Inflammatory macrophage (primary cell): ENCODE measurements around the gene ELL2.

Experiments
- DNase-seq, 2 donors: peaks; one replicate each; pipeline ENCODE4 v3.0.0-alpha.2; 2020 to 2022
- total RNA-seq, 18 experiments: gene quantifications; one replicate each; lab custom pipeline; 2026; ENCODE audit warnings: mixed read lengths in 6 of 18, inconsistent platforms in 2 of 18; lab: John Stamatoyannopoulos, UW

ELL2 gene
- 44.6 to 182 (median 70.5) reads per million in 18 experiments for total RNA-seq

DNA sequence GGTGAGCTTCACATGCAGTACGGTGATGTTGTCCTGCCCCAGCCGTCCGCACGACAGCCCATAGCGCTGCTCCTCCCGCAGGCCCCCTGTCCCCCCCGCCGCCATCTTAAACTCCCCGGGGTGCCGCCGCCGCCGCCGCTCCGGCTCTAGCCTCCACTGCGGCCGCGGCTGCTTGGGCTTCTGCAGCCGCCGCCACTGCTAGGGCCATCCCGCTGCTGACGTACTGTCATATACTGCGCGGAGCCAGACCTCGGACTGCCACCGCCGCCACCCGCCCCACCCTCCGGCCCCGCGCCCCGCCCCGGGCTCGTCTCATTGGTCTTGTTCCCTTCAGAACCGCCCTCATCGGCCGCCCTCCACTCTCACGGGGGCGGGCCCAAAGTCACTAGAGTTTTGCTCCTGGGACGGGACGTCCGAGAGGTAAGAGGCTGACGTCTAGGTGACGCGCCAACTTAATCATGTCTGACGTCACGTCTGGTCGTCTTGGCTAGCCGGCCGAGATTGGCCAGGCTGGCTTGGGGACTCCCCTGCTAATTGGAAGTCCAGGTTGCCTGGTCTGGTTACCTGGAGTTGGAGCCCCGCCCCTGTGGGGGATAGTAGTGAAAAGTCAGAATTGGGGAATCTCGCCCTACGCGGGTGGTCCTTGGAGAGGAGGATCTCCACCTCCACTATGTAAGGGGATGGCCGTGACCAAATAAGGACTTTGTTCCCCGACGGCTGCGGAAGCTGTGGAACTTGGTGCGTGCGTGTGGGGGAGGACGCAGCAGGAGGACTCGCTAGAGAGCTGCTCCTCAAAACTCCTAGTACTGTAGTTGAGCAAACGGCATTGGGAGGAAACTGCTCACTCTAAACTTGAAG lies at the start of gene ELL2:
Gene ELL2, minus strand, starts transcription at position 235 of the 858 bp plus-strand sequence. Its CDS starts 130 bp downstream, at position 105.
- peak; percentile 100 for DNase-seq

DNA sequence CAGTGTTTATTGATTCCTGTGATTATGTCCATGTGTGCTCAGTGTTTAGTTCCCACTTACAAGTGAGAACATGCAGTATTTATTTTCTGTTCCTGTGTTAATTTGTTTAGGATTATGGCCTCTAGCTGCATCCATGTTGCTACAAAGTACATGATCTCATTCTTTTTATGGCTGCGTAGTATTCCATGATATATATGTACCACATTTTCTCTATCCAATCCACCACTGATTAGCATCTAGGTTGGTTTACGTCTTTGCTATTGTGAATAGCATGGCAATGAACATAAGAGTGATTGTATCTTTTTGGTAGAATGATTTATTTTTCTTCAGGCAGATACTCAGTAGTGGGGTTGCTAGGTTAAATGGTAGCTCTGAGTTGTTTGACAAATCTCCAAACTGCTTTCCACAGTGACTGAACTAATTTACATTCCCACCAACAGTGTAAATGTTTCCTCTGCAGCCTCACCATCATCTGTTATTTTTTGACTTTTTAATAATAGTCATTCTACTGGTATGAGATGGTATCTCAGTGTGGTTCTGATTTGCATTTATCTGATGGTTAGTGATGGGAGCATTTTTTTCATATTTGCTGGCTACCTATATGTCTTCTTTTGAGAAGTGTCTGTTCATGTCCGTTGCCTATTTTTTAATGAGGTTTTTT lies 47.5 kb upstream of the ELL2 start:
- DNase-seq = no peak

DNA sequence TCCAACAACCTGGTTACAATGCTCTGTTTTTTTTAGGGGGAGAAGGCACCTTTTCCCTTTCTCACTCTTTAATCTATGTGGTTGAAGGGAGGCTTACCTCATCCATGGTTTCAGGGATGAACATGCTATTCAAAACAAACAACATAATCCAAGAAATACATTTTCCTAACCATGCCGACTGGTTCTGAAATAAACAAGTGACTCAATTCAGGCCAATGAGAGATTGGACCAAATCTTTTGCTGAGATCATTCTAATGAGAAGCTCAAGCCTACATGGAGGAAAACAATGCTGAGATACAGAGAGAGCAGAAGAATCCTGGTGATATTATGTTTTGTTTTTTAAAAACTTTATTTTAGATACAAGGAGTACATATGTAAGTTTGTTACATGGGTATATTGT lies 46.8 kb upstream of the ELL2 start:
- no peak for DNase-seq

DNA sequence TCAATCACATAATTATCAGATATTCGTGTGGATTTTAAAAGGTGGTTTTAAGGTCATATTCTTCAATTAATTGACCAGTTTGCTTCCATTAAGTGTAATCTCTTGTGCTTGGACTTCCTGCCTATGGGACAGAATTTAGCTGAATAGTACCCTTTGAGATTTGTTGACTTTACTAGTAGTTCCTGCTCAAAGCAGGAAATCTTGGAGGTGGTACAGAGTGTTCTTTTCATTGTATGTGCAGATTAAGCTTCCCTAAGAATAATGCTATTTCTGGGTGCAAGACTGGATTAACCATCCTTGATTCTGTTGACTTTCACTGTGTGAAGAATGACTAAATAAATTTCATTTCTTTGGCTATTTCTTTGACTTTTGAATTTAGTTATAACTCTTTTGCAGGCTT lies 45.4 kb upstream of the ELL2 start:
- DNase-seq = no peak

DNA sequence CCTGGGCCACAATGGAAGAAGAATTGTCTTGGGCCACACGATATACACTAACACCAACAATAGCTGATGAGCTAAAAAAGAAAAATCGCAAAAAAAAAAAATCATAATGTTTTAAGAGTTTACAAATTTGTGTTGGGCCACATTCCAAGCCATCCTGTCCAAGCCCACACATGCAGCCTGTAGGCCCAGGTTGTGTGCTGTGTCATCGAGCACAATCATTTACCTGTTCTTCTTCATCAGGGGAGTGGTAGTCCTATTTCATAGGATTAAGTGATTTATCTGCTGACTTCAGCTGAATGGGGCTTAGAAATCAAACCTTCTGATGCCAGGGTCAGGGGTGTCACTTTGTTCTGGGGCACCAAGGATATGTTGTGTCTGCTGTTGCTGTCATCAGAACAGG lies 44.6 kb upstream of the ELL2 start:
- DNase-seq = no peak

DNA sequence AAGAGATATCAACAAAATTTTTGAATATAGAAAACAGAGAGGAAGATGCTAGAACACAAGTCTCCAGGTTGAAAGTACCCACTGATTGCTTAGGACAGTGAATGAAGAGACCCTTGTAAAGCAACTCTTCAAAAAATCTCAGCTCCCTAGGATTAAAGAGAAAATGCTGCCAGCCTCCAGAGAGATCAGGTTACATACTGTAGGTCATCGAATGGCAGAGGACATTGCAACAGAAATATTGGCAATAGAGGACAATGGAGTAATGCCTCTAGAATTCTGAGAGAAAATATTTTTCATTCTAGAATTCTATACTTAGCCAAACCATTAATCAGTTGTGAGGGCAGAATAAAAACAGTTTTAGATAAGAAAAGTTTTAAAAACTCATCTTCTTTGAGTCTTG lies 43.1 kb upstream of the ELL2 start:
- no peak for DNase-seq

DNA sequence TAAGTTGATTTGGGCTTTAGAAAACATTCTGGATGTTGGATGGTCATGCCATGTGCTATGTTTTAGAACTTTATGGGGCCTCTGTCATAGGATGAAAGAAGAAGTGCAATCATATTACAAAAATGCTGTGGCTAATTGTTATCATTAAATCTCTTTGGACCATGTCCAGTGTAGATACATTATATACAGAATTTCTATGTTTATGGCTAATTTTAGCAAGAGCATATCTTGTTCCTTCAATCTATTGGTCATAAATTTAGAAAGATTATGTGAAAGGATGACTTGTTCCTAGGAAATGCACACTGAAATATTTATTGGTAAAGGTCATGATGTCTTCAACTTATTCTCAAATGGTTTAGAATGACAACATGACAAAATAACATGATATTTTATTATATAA lies 42.4 kb upstream of the ELL2 start:
- DNase-seq = no peak

DNA sequence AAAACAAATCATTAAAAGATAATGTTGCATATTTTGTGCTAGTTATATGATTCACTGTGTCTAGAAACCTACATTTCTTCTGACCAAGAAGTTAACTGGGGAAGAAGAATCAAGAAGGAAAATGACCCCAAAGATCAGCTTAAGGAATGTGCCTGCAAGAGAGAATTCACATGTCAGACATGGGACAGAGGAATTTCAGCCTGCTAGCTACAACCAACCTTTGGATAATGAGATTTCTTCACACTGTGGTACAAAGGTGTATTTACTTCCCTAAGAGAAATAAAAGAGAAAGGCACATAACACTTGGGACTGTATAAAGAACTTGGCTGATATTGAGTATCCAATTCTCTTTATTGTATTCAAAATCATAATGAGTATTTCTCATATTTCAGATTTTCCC lies 39.6 kb upstream of the ELL2 start:
- no peak for DNase-seq

DNA sequence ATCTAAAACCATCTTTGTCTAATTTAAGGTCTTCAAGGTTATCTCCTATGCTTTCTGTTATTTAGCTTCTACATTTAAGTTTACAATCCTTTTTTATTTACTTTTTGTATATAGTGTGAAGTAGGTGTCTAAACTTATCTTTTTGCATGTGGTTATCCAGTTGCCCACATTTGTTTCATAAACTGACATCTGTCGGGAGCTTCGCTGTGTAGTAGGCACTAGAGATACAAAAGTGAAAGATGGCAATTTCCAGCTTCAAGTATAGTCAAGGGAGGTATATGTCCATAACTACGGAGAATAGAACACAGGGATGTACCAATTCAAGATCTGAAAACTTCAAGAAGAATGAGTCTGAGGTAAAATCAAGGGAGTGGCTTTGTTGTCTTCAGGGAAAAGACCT lies 38.7 kb upstream of the ELL2 start:
- DNase-seq = no peak

DNA sequence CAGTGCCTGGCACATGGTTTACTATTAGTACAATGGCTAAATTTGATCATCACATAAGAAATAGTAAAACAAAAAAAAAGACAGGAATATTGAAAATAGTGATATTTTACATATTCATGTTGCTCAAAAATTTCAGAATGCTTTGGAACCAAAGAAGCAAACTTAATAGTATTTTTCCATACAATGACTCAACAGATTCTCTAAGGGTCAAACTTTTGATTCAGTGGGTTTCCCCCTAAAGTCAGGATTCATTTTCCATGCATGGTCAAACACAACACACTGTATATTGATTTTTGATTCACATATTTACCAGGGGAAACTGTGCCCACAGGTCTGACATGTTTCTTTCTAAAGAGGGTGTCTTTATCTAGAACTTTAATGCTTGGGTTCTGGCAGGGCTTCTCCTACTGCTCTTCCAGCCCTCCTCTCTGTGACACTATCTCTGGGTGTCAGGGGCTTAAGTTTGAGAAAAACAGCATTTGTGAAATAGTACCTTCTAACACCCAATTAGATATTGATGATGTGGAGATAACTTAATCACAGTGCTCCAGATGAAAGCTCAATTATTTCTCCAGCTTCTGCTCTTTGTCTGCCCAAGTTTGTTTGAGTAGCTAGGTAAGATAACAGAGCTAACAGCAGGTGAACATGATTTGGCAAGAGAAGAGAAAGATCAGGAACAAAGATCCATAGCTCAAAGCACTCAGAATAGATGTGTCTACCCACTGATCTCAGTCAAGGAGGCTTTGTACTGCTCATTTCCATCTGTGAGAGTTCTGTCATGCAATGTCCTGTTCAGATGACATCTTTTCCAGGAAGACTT lies 35.5 kb upstream of the ELL2 start:
- no peak for DNase-seq

DNA sequence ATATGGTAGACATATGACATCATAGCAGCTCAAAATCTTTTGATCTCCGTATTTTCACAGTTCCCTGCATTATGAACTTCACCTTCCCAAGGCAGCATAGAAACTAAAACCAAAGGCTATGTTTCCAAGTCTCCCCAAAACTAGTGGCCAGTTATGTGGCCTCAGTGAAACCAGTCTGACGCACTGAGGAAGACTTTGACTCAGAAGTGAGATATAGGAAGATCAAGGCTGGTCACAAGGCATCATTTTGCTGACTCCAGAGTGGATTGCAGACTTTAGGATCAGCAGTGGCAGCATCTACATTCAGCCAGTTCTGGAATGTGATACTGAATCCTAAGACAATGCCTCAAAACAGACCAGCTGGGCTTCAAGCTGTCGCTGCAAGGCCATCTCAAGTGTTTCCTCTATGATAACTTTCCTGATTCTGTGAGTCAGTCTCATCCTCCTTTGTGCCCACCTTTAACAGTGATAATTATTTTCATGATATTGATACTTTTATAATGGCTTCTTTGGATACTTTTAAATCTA lies 34.4 kb upstream of the ELL2 start:
- DNase-seq = no peak

DNA sequence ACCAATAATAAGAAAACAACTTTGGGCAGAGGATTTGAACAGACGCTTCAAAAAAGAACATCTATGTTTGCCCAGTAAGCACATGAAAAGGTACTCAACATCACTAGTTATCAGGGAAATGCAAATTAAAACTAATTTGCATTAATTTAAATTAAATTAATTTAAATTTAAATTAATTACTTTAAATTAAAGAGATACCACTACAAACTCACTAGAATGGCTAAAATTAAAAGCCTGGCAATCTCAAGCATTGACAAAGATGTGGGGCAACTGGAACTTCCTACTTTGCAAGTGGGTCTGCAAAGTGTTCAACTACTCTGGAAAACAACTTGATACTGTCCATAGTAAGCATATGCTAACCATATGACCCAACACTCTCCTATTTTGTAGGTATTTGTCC lies 32.1 kb upstream of the ELL2 start:
- no peak for DNase-seq

DNA sequence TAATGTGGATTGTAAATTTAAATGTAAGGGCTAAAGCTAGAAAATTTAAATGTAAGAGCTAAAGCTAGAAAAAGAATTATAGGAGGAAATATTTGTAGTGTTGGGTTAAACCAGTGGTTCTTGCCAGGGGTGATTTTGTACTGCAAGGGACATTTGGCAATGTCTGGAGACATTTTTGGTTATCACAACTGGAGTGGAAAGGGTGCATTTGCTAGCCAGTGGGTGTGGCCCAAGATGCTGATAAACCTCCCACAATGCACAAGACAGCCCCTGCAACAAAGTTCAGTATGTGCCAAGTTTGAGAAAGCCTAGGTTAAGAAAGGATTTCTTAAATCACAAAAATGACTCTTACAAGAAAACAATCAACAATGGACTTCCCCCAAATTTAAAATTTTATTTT lies 31.6 kb upstream of the ELL2 start:
- DNase-seq = no peak

DNA sequence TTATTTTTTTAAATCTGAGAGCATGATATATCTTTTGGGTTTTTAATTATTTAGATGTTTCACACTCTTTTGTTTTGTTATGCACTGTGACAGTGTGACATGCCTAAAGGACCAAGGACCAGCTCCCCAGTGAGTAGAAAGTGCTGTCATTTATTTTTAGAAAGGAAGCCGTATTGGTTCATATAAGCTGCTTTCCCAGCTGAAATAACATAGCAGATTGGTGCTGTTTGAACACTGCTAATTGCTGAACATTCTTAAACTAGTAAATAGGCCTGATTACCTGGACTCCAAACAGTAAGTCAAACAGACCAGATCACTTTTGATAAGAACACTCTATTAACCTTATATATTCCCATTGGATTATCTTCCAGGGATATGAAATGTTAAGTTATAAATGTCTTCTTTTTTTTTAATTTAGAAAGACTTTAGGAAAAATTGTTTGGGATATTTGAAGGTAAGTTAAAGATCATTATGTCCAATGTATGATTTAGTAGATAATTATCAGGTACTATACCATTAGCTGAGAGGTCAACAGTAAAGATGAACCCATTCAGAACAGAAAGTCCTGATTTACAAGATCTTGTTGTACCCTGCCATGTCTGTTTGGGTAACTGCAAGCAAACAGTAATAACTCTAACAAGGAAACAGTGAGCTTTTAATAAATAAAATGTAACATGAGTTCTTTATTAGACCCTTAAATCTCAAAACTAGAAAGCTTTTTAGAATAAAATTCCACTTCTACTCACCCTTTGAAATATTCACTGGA lies 27.8 kb upstream of the ELL2 start:
- DNase-seq = no peak

DNA sequence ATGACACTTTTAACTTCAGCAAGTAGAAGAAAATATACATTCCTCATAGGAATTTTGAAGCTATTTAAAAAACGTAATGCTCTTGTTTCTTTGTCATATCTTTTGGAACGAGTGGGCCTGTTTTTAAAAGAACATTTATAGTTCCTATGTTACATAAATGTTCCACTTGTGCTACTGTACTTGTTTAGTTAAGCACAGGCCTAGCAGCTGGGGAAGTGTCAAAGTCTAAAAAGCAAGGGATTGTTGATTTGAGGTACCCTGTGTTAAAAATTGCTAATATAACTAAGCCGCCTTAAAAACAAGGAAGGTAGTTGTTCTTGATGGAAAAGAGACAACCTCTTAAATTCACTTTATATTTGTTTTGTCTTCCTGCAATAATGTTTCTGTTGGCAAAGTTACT lies 27.2 kb upstream of the ELL2 start:
- DNase-seq = no peak

DNA sequence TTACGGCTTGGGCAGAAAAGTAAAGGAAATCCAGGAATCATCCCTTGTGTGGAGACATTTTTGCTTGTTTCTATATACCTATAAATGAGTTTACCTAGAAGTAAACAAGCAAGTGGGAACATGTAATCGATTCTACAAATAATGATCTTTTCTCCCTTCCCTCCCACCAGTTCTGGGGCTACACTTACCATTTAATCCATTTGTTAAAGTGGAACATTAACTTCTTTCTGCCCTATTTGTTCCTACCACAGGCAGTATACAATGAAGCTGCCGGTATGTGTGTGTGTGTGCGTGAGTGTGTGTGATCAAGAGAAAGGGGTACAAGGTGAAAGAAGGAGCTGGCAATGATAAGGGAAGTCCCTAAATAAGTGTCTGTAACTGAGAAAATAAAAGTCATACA lies 26.4 kb upstream of the ELL2 start:
- no peak for DNase-seq

DNA sequence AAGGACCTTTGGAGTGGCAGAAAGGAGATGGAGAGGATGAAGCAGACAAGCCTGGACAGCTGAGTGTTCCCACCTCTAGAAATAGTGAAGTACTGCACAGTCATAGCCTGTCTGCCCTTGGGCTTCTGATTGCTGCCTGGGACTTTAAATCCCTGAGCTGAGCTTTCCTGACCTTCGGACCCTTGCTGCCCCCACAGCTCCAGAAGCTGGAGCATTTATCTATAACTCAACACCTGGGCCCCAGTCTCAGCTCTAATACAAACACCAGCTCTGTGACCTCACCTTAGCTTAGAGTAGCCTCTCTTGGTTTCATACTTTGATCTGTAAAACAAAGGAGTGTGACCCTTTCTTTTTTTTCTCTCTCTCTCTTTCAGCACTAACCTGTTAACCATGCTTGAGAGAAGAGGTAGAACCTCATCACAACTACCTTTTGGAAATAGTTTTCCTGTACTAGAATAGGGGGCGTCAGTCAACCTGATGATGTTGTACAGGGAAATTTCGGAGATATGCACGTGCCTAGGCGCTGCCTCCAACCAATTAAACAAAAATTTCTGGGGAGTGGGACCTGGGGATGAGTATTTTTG lies 25.4 kb upstream of the ELL2 start:
- DNase-seq = no peak

DNA sequence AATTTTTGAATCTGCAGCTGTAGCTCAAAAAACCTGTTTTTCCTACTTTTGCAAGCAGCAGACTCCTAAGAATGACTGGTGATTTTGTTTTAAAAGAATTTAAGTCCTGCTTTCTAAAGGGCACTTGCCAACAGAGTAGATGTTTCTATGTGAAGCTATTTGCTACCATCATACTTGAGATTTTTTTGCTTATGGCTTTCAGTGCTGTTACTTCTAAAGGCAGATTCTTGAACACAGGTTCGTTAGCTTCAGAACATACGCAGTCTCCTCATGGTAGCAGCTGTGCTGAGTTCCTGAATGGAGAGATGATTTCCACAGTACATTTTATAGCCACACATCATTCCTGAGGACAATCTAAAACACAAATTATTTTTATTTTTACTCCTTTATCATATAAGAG lies 24.4 kb upstream of the ELL2 start:
- no peak for DNase-seq

DNA sequence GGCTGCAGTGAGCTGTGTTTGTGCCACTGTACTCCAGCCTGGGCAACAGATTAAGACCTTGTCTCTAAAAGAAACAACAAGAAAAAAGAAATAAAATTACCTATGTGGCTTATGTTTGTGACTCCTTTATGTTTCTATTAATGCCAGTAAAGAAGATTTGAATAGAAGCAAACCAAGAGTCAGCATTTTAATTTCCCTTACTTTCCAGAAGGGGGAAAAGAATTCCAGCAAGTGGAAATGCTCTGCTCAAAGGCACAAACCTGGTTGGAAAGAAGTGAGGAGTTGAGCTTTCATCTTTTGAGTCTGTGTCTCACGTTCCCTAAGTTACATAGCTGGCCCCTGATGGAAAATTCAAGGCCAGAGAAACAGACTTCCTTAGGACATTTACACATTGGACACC lies 23.6 kb upstream of the ELL2 start:
- no peak for DNase-seq

DNA sequence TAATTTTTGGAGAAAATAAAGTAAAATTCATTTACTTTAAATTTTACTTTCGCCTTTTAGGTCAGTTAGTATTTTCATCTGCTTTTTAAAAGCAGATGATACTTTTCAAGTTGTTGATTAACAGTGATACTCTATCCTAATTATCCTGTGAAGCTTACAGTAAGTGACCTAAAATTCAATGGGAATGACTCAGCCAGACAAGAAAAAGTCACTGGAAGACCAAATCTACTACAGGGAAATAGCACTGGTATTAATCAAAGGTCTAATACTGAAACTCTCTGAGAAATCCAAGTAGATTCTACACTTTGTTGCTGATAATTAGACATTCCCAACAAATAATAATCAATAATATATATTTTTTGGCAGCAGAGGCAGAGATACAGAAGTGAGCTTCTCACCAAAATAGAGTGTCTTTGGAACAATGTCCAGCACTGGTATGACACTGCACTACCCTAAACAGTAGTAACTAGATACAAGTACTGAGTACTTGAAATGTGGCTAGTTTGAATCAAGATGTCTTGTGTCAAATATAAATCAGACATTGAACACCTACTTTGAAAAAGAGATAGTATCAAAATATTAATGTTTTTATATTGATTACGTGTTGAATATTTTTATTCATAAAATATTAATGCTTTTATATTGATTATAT lies 22.8 kb upstream of the ELL2 start:
- DNase-seq = no peak

DNA sequence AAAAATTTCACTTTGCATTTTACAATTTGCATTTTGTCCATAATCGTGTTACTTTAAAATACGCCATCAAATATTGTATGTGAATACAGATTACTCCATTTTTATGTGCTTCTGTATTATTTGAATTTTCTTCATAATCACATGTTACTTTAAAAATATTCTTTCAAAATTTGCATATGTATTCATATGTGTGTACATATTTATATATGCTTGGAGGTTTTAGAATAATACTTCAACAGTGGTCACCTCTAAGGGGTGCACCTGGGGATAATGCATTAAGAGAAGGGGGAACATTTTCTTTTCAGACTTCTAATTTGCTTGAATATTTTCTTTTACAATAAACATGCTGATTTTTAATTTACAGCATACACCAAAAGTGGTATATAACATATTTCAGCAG lies 21.9 kb upstream of the ELL2 start:
- DNase-seq = no peak
